ENCODE data around the gene HMCN2.

DNA sequence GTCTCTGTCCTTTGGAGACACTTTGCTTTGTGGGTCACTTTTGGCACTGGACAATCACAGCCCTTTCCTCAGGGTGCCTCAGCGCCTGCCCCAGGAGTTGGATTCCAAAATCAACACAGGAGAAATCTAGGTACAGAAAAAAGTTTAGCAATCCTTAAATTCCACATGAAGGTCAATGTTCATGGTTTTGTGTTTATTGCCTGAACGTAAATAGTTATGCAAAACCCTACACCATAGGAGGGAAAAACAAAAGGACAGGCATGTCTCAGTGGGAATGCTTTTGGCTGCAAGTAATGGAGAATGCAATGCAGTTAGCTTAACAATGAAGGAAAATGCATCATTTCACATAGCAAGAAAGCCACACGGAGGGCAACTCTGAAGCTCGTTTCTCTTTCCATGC, 6.5 kb upstream of the HMCN2 start:
- TF ChIP-seq, protein P1, sequence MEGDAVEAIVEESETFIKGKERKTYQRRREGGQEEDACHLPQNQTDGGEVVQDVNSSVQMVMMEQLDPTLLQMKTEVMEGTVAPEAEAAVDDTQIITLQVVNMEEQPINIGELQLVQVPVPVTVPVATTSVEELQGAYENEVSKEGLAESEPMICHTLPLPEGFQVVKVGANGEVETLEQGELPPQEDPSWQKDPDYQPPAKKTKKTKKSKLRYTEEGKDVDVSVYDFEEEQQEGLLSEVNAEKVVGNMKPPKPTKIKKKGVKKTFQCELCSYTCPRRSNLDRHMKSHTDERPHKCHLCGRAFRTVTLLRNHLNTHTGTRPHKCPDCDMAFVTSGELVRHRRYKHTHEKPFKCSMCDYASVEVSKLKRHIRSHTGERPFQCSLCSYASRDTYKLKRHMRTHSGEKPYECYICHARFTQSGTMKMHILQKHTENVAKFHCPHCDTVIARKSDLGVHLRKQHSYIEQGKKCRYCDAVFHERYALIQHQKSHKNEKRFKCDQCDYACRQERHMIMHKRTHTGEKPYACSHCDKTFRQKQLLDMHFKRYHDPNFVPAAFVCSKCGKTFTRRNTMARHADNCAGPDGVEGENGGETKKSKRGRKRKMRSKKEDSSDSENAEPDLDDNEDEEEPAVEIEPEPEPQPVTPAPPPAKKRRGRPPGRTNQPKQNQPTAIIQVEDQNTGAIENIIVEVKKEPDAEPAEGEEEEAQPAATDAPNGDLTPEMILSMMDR (IDR thresholded peaks at IDR 0.05), result no peak
- TF ChIP-seq POLR2A (IDR thresholded peaks at IDR 0.05), result no peak

All from right lobe of liver (tissue), 4 donors.